ENCODE data around the gene WDR59.
A peak's percentile ranks its signal among the peaks of the same experiment; 100 is the strongest.
"Not testable (repeated sequence)": the region's sequence is repeated elsewhere in the genome, so short reads cannot be mapped to it uniquely, and the experiment has no call there.

The WDR59 gene

DNA sequence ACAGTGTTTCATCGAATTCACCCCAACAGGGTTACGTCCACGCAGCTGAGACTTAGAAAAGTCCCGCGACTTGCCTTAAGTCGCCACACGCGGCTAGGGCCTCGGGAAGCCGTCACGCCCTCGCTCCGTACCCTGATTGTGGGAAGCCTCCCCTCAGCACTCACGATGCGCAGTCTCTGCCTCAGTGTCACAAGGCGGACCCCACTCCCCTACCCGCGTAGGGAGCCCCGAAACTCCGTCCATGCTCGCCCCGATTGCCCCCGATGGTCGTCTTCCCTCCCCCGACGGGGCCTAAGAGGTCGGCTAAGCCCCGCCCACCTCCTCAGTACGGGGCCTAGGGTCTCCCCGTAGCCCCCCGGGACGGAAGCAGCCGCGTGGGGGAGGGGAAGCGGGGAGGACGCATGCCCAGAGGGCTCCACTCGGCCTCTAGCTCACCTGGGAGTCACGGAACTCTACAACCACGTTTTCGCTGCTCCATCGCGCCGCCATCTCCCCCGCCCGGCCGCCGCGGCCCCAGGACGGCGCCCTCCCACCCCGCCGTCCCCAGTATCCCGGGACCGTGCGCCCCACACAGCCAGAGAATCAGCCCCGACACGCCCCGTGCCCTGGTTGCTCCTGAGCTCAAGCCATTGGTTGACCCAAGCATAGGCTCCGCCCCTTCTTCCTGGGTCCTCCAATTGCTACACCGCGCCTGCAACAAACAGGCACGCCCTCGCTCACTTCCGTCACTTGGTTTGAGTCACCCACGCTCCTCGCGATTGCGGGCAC is at the start of gene WDR59:
Gene WDR59, minus strand, starts transcription at position 595 of the 768 bp plus-strand sequence. Its CDS starts 106 bp downstream, at position 489.
- DNase-seq (ENCODE audit: extremely low read depth in 1 of 2, low read depth in 1 of 2) = peak; percentile 96 to 100

GRCh38 chr16:75032655-75033054 is 47.7 kb upstream of the WDR59 start:
- DNase-seq (ENCODE audit: extremely low read depth in 1 of 2, low read depth in 1 of 2) = no peak

GRCh38 chr16:75029854-75030253 is 44.9 kb upstream of the WDR59 start:
- DNase-seq (ENCODE audit: extremely low read depth in 1 of 2, low read depth in 1 of 2) = no peak

DNA sequence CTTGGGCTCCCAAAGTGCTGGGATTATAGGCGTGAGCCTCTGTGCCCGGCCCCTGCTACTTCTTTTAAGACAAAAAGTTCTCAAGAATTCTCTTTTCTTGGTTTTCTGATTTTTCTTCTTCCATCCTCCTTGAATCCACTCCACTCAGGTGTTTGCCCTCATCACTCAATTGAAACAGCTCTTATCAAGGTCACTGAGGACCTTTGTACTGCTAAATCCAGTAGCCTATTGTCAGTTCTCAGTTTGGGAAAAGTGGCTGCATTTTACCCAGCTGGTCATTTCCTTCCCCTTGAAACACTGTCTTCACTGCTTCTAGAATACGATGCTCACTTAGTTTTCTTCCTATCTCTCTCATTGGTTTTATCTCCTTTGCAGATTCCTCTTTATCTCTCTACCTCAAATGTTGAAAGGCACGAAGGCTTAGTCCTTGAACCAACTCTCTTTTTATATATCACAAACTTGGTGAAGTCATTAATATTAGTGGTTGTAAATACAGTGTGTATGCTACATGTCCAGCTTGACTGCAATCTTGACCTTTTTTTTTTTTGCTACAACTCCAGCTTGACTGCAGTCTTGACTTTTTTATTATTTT is 43.7 kb upstream of the WDR59 start:
- DNase-seq (ENCODE audit: extremely low read depth in 1 of 2, low read depth in 1 of 2) = no peak

GRCh38 chr16:75027520-75028300 is 42.8 kb upstream of the WDR59 start:
- DNase-seq (ENCODE audit: extremely low read depth in 1 of 2, low read depth in 1 of 2) = no peak

DNA sequence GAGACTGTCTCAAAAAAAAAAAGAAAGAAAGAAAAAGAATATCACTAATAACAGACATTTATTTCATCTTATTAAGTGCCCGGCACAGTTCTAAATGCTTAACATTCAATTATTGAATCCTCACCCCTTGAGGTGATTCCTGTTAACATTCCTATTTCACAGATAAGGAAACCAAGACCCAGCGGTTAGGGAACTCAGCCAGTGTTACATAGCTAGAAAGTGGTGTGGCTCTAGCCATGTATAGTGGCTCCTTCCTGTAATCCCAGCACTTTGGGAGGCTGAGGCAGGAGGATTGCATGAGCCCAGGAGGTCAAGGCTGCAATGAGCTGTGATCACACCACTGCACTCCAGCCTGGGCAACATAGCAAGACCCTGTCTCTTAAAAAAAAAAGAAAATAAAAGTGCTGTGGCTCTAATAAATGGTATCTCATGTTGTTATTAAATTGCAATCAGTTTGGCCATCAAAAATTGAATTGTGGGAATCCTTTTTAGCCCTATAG is 42.0 kb upstream of the WDR59 start:
- no peak for DNase-seq (ENCODE audit: extremely low read depth in 1 of 2, low read depth in 1 of 2)

GRCh38 chr16:75026239-75026891 is 41.4 kb upstream of the WDR59 start:
- not testable (repeated sequence) for DNase-seq (ENCODE audit: extremely low read depth in 1 of 2, low read depth in 1 of 2)

DNA sequence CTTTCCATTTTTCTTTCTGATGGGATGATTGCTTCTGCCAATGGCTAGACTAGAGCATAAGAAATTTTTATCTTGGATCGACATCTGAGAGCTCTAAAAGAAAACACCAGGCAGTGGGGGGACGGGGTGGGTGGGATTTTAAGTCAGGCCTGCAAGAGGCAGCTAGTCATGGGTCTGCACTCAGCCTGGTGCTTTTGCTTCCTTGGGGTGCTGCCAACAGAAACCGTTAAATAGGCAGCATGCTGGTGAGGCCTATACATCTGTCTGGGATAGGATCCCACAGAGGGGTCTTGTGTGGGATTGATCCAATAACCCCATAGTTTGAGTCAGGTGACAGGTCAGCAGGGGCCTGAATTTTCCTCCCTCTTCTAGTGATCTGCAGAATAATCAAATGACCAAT is 40.8 kb upstream of the WDR59 start:
- DNase-seq (ENCODE audit: extremely low read depth in 1 of 2, low read depth in 1 of 2) = no peak

DNA sequence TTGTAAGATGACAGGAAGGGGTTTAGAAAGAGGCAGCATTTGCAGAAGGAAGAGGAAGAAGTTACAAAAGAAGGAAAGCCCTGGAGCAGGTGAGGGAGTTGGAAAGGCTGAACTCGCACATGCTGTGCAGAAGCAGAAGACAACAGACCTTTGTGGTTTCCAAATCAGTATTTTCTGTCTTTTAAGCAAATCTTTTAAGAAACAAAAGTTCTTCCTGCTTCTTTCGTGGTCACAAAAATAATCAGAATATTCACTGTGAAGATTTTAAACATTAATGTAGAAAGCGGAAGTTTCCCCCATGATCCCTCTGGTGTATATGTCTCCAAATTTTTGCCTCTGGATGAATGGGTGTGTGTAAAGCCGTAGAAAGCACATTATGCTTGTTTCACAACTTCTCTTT is 39.7 kb upstream of the WDR59 start:
- DNase-seq (ENCODE audit: extremely low read depth in 1 of 2, low read depth in 1 of 2) = no peak

DNA sequence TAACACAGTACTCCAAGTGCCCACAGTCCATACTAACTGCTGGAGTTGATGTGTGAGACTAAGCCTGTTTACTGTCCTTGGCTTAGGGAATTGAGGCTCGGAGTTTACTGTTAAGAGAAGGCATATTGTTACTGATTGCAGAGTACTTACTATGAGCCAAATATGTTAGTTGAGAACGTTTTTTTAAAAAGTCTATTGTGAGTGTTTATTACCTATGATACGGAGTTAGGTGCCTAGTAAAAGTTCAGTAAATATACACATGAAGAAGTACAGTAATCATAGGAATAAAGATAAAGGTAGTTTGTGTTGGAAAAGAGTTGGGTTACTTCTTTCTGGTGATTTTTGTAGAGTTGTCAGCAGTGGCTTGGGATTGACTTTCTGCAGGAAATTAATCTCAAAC is 39.3 kb upstream of the WDR59 start:
- no peak for DNase-seq (ENCODE audit: extremely low read depth in 1 of 2, low read depth in 1 of 2)

- no peak for DNase-seq (ENCODE audit: extremely low read depth in 1 of 2, low read depth in 1 of 2)
Observed at GRCh38 chr16:75023009-75023408, 38.1 kb upstream of the WDR59 start.

- DNase-seq (ENCODE audit: extremely low read depth in 1 of 2, low read depth in 1 of 2) = no peak
Observed at GRCh38 chr16:75022567-75022966, 37.6 kb upstream of the WDR59 start.

GRCh38 chr16:75021410-75021809 is 36.5 kb upstream of the WDR59 start:
- DNase-seq (ENCODE audit: extremely low read depth in 1 of 2, low read depth in 1 of 2) = no peak

DNA sequence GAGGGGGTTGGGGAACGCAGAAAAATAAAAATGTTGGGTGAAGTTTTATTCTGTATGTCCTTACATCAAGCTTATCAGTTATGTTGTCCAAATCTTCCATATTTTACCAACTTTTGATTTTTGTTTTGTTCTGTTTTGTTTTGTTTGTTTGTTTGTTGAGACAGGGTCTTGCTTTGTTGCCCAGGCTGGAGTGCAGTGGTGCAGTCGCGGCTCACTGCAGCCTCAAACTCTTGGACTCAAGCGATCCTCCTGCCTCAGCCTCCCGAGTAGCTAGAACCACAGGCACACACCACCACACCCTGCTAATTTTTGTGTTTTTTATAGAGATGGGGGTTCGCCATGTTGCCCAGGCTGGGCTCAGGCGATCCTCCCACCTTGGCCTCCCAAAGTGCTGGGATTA is 34.7 kb upstream of the WDR59 start:
- no peak for DNase-seq (ENCODE audit: extremely low read depth in 1 of 2, low read depth in 1 of 2)

GRCh38 chr16:75019007-75019406 is 34.1 kb upstream of the WDR59 start:
- no peak for DNase-seq (ENCODE audit: extremely low read depth in 1 of 2, low read depth in 1 of 2)

GRCh38 chr16:75017670-75018525 is 33.0 kb upstream of the WDR59 start:
- no peak for DNase-seq (ENCODE audit: extremely low read depth in 1 of 2, low read depth in 1 of 2)

GRCh38 chr16:75016451-75017081 is 31.6 kb upstream of the WDR59 start:
- not testable (repeated sequence) for DNase-seq (ENCODE audit: extremely low read depth in 1 of 2, low read depth in 1 of 2)

DNA sequence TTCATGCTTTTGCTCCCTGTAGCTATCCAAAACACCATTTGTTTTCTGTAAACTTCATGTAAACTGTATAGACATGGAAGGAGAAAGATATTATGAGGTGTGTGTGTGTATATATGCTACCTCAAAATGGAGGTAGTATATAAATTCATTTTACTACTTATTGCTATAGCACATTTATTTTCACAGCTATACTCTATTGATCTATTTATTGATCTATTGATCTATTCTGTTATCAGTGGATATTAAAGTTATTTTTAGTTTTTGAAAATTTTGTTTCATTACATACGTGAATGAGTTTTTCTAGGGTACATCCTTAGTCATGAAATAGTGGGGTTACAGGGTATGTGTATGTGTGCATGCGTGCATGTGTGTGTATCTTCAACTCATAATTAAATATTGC is 29.4 kb upstream of the WDR59 start:
- DNase-seq (ENCODE audit: extremely low read depth in 1 of 2, low read depth in 1 of 2) = no peak

GRCh38 chr16:75013123-75013522 is 28.2 kb upstream of the WDR59 start:
- DNase-seq (ENCODE audit: extremely low read depth in 1 of 2, low read depth in 1 of 2) = not testable (repeated sequence)

All from stimulated activated CD8-positive, alpha-beta memory T cell treated with anti-CD3 and anti-CD28 coated beads, Interleukin-7, amount 100 ng/mL, for 48 hours (primary cell).